Measurements from ENCODE around the gene IGLL1. TPM values are rescaled to one million over a fixed set of nuclear protein-coding genes. Genes with fewer than 3 reads are reported as not detected.
A peak's percentile ranks its signal among the peaks of the same experiment; 100 is the strongest.

Gene IGLL1
- total and polyA plus RNA-seq, 2 donors (not counting 1 experiment from before 2014, with no cell fraction given) = not detected

- H4K20me1 ChIP-seq (ENCODE audit: control insufficient read depth, insufficient read depth, low read length, poor library complexity, severe bottlenecking) = no peaks in the 10 kb centered on the region
- peaks cover 0 to 10% (median 0%) of the 10 kb centered on the region in 4 experiments for H3K27me3 ChIP-seq (replicated peaks in 1 of 4; ENCODE audit: control extremely low read depth in 1 of 4, control insufficient read depth in 3 of 4, insufficient read depth in 4 of 4, low read length in 3 of 4)
- no peak overlapping the region for H2AFZ ChIP-seq (ENCODE audit: insufficient read depth, low read depth, low read length, poor library complexity, severe bottlenecking)
- no peak overlapping the region for H3K27ac ChIP-seq (ENCODE audit: low read length in 2 of 2)
- no peaks in the 10 kb centered on the region for H3K36me3 ChIP-seq (replicated peaks in 1 of 2; ENCODE audit: control extremely low read depth in 1 of 2, control insufficient read depth in 1 of 2, extremely low read depth in 1 of 2, insufficient read depth in 2 of 2, low read length in 1 of 2)
- intact Hi-C loops (cut with micrococcal nuclease) = loop anchor here (5.0 kb wide), 1 partner anchor 50 kb away; no protein-coding TSS in a partner anchor
- POLR2A ChIA-PET = no interaction called here
- peaks cover 0 to 6% (median 0%) of the 10 kb centered on the region in 3 donors for H3K9me3 ChIP-seq (ENCODE audit: control extremely low read depth in 1 of 3, control insufficient read depth in 2 of 3, insufficient read depth in 1 of 3, low read length in 2 of 3)
- H3K4me1 ChIP-seq (ENCODE audit: control insufficient read depth in 2 of 2, insufficient read depth in 2 of 2, low read length in 2 of 2) = no peaks in the 10 kb centered on the region
- H3K4me3 ChIP-seq (ENCODE audit: control extremely low read depth in 1 of 5, extremely low read depth in 1 of 5, insufficient read depth in 1 of 5, low read depth in 2 of 5, low read length in 4 of 5) = no peak overlapping the region
- WGBS (ENCODE audit: insufficient coverage) = 93% methylated on average over 7 of the region's 7 CpGs
- Mint-ChIP-seq H3K27ac (no peak overlapping the region), H3K4me3 (no peak overlapping the region), H3K4me1 (peaks cover 4% of the 10 kb centered on the region), H3K9me3 (ENCODE audit: insufficient read depth) (no peaks in the 10 kb centered on the region), H3K27me3 (no peaks in the 10 kb centered on the region)
- DNase-seq (no peak), ATAC-seq (ENCODE audit: low read depth) (no peak)
- no peak for TF ChIP-seq EZH2 (IDR thresholded peaks at IDR 0.05; ENCODE audit: borderline replicate concordance, insufficient read depth, low read depth, low read length, poor library complexity, severe bottlenecking)
- TF ChIP-seq, protein P1, sequence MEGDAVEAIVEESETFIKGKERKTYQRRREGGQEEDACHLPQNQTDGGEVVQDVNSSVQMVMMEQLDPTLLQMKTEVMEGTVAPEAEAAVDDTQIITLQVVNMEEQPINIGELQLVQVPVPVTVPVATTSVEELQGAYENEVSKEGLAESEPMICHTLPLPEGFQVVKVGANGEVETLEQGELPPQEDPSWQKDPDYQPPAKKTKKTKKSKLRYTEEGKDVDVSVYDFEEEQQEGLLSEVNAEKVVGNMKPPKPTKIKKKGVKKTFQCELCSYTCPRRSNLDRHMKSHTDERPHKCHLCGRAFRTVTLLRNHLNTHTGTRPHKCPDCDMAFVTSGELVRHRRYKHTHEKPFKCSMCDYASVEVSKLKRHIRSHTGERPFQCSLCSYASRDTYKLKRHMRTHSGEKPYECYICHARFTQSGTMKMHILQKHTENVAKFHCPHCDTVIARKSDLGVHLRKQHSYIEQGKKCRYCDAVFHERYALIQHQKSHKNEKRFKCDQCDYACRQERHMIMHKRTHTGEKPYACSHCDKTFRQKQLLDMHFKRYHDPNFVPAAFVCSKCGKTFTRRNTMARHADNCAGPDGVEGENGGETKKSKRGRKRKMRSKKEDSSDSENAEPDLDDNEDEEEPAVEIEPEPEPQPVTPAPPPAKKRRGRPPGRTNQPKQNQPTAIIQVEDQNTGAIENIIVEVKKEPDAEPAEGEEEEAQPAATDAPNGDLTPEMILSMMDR (IDR thresholded peaks at IDR 0.05) = no peak
- H3K9ac ChIP-seq (ENCODE audit: low read length) = no peak overlapping the region
- no peaks in the 10 kb centered on the region for H3K79me2 ChIP-seq (ENCODE audit: control insufficient read depth, insufficient read depth, low read length)
- CTCF ChIA-PET = interaction anchor here (0.6 to 1.8 kb wide), 20 partner anchors 8 to 278 kb away, joined by 3 to 7 read pairs (median 4); partner anchors contain the start of gene IGLL1
- H3K4me2 ChIP-seq (replicated peaks; ENCODE audit: low read depth, low read length, poor library complexity, severe bottlenecking) = no peak overlapping the region
Measured at GRCh38 chr22:23591846-23592245, 11.8 kb upstream of the IGLL1 start.

DNA sequence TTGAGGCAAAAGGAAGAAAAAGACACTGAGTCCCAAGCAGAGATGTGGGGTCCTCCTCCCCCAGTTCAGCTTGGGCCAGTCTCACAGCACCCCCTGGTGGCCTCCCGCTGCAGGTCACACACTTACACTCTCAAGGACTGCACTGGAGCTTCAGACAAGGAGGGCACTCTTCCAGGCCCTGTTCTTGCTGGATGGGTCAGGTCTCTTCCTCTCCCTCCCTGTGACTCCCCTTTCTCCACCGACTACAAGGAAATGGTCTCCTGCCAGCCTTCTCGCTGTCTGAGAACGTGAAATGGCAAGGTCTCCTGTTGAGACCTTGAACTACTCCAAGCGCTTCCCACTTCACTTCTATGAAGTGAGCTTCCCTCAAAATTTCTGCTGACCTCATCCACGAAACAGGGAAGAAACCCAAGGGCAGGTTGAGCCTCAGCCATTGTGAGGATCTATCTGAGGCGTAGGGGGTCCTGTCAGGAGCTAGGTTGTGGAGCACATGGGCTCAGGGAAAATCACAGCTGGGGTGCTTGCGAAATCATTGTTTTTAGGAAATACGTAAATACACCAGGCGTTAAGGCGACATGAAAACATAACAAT lies 11.2 kb upstream of the IGLL1 start:
- ATAC-seq (ENCODE audit: low read depth) (peak; percentile 66), DNase-seq (peak; percentile 73)
- Mint-ChIP-seq H3K4me1 (peaks cover 4% of the 10 kb centered on the region), H3K4me3 (no peak overlapping the region), H3K27ac (no peak overlapping the region), H3K9me3 (ENCODE audit: insufficient read depth) (no peaks in the 10 kb centered on the region), H3K27me3 (no peaks in the 10 kb centered on the region)
- H3K4me3 ChIP-seq (ENCODE audit: control extremely low read depth in 1 of 5, extremely low read depth in 1 of 5, insufficient read depth in 1 of 5, low read depth in 2 of 5, low read length in 4 of 5) = no peak overlapping the region
- no peaks in the 10 kb centered on the region for H4K20me1 ChIP-seq (ENCODE audit: control insufficient read depth, insufficient read depth, low read length, poor library complexity, severe bottlenecking)
- H3K36me3 ChIP-seq (replicated peaks in 1 of 2; ENCODE audit: control extremely low read depth in 1 of 2, control insufficient read depth in 1 of 2, extremely low read depth in 1 of 2, insufficient read depth in 2 of 2, low read length in 1 of 2) = no peaks in the 10 kb centered on the region
- 44% methylated on average over 10 of the region's 11 CpGs for WGBS (ENCODE audit: insufficient coverage)
- H3K27ac ChIP-seq (ENCODE audit: low read length in 2 of 2) = no peak overlapping the region
- TF ChIP-seq, protein P1 (IDR thresholded peaks at IDR 0.05) = peak; percentile 85
- no peak for TF ChIP-seq EZH2 (IDR thresholded peaks at IDR 0.05; ENCODE audit: borderline replicate concordance, insufficient read depth, low read depth, low read length, poor library complexity, severe bottlenecking)
- no peak overlapping the region for H2AFZ ChIP-seq (ENCODE audit: insufficient read depth, low read depth, low read length, poor library complexity, severe bottlenecking)
- H3K9ac ChIP-seq (ENCODE audit: low read length) = no peak overlapping the region
- no peaks in the 10 kb centered on the region for H3K4me1 ChIP-seq (ENCODE audit: control insufficient read depth in 2 of 2, insufficient read depth in 2 of 2, low read length in 2 of 2)
- POLR2A ChIA-PET = interaction anchor here (0.6 kb wide), 1 partner anchor 419 kb away, joined by 6 read pairs; no protein-coding TSS in a partner anchor
- intact Hi-C loops (cut with micrococcal nuclease) = loop anchor here (5.0 kb wide), 1 partner anchor 49 kb away; no protein-coding TSS in a partner anchor
- H3K4me2 ChIP-seq (replicated peaks; ENCODE audit: low read depth, low read length, poor library complexity, severe bottlenecking) = no peak overlapping the region
- no peaks in the 10 kb centered on the region for H3K79me2 ChIP-seq (ENCODE audit: control insufficient read depth, insufficient read depth, low read length)
- peaks cover 0 to 6% (median 0%) of the 10 kb centered on the region in 3 donors for H3K9me3 ChIP-seq (ENCODE audit: control extremely low read depth in 1 of 3, control insufficient read depth in 2 of 3, insufficient read depth in 1 of 3, low read length in 2 of 3)
- peaks cover 0 to 10% (median 0%) of the 10 kb centered on the region in 4 experiments for H3K27me3 ChIP-seq (replicated peaks in 1 of 4; ENCODE audit: control extremely low read depth in 1 of 4, control insufficient read depth in 3 of 4, insufficient read depth in 4 of 4, low read length in 3 of 4)
- CTCF ChIA-PET = interaction anchor here (0.6 to 1.8 kb wide), 21 partner anchors 9 to 281 kb away, joined by 3 to 7 read pairs (median 4); partner anchors contain the start of gene IGLL1

Data from B cell (primary cell).